Mesothelial cell of epicardium (in vitro differentiated cells): ENCODE data around the gene LMF1. TPM values are rescaled to one million over a fixed set of nuclear protein-coding genes. Genes with fewer than 3 reads are reported as not detected.
A peak's percentile ranks its signal among the peaks of the same experiment; 100 is the strongest.

Experiments
- DNase-seq, 2 experiments: peaks; one replicate each; pipeline ENCODE4 v3.0.0; 2021; ENCODE audit warnings: low spot score in 2 of 2; ENCODE audit not compliant: unreplicated experiment in 2 of 2
- H3K27ac Mint-ChIP-seq: 2 replicates; pipeline ENCODE4 v1.8.0; 2021; ENCODE audit warnings: mixed read lengths
- H3K27me3 Mint-ChIP-seq: 2 replicates; pipeline ENCODE4 v1.8.0; 2021; ENCODE audit warnings: low read depth, mixed read lengths
- H3K36me3 Mint-ChIP-seq: 2 replicates; pipeline ENCODE4 v1.8.0; 2021; ENCODE audit warnings: mixed read lengths
- H3K4me1 Mint-ChIP-seq: 2 replicates; pipeline ENCODE4 v1.8.0; 2021; ENCODE audit warnings: mixed read lengths
- H3K4me3 Mint-ChIP-seq: 2 replicates; pipeline ENCODE4 v1.8.0; 2021; ENCODE audit warnings: mild to moderate bottlenecking, moderate library complexity, mixed read lengths
- H3K9me3 Mint-ChIP-seq: 2 replicates; pipeline ENCODE4 v1.8.0; 2021; ENCODE audit warnings: mixed read lengths
- CTCF ChIP-seq: fragments of 200-600 bp; sonication (generic); IDR thresholded peaks from one replicate; pipeline ENCODE4 v1.5.0; 2021; ENCODE audit warnings: antibody characterized with exemption; ENCODE audit not compliant: unreplicated experiment
- total RNA-seq: library from RNA; stranded (reverse); gene quantifications from 3 replicates; pipeline ENCODE4 v1.2.1, GENCODE V29; 2021

The LMF1 gene
- total RNA-seq, 1 donor from 2014 or later, result 37.4 TPM

DNA sequence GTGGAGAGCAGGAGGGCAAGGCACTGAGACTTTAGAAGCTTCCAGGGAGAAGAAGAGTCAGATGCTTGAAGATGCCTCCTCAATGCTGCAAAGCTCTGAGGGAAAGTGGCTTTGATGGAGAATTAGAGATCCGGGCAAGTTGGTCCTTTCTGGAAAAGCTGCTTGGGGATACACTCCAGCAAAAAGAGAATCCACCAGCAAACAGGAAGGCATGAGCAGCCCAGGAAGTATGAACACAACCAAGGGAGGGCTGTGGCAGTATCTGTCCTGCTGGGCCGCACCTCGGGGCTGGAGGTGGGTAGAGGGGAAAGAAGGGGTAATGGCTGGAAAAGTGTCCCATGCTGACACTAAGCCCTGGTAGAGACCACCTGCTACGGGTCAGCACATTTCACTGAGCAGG, 5.3 kb downstream of the LMF1 start:
- no peaks in the 10 kb centered on the region for H3K27me3 Mint-ChIP-seq
- H3K4me1 Mint-ChIP-seq, result peaks cover 20% of the 10 kb centered on the region
- peaks cover 16% of the 10 kb centered on the region for H3K9me3 Mint-ChIP-seq
- H3K27ac Mint-ChIP-seq, result no peak overlapping the region
- no peak for DNase-seq
- peaks cover 44% of the 10 kb centered on the region for H3K36me3 Mint-ChIP-seq
- H3K4me3 Mint-ChIP-seq, result no peak overlapping the region
- no peak for TF ChIP-seq CTCF

GRCh38 chr16:965036-965395, 5.8 kb downstream of the LMF1 start:
- no peak overlapping the region for H3K4me3 Mint-ChIP-seq
- no peaks in the 10 kb centered on the region for H3K27me3 Mint-ChIP-seq
- peaks cover 44% of the 10 kb centered on the region for H3K36me3 Mint-ChIP-seq
- peaks cover 16% of the 10 kb centered on the region for H3K9me3 Mint-ChIP-seq
- peaks cover 20% of the 10 kb centered on the region for H3K4me1 Mint-ChIP-seq
- TF ChIP-seq CTCF, result no peak
- no peak for DNase-seq
- no peak overlapping the region for H3K27ac Mint-ChIP-seq

DNA sequence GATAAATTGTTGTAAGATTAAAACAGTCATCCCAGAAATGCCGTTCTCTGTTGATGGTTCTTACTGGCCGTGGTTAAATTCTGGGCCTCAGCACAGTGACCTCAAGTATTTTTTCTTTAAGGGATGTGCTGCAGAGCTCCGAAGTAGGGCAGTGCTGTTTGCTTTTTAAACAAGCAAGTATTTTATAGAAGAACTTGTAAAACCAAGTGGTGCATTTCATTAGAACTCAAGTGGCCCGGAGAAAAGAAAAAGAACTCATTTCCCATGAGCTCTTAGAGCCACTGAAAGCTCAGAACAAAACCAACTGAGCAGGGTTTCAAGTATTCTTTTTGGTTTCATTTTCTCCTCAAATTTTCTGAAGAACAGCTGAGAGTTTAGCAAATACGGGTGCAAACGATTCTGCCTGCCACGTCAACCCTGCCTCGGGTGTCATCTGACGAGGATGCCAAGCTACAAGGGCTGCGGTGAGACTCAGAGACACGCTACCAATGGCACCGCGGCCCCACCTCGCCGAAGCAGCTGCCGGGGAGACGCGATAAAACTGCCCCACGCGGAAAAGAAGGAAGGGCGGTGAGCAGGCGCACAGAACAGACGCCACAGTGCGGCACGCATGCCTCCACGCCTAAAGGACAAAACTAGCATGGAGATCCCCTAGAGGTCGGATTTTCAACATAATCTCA, 6.3 kb downstream of the LMF1 start:
- H3K4me1 Mint-ChIP-seq, result peaks cover 16% of the 10 kb centered on the region
- H3K27me3 Mint-ChIP-seq, result no peaks in the 10 kb centered on the region
- no peak for TF ChIP-seq CTCF
- no peak for DNase-seq
- H3K36me3 Mint-ChIP-seq, result peaks cover 44% of the 10 kb centered on the region
- peaks cover 16% of the 10 kb centered on the region for H3K9me3 Mint-ChIP-seq
- H3K4me3 Mint-ChIP-seq, result no peak overlapping the region
- no peak overlapping the region for H3K27ac Mint-ChIP-seq

GRCh38 chr16:963913-964312, 6.9 kb downstream of the LMF1 start:
- no peak for DNase-seq
- TF ChIP-seq CTCF, result no peak
- H3K9me3 Mint-ChIP-seq, result peaks cover 16% of the 10 kb centered on the region
- no peaks in the 10 kb centered on the region for H3K27me3 Mint-ChIP-seq
- peaks cover 48% of the 10 kb centered on the region for H3K36me3 Mint-ChIP-seq
- H3K4me3 Mint-ChIP-seq, result no peak overlapping the region
- H3K4me1 Mint-ChIP-seq, result peaks cover 13% of the 10 kb centered on the region
- peak overlapping the region; percentile 4 for H3K27ac Mint-ChIP-seq

- peaks cover 42% of the 10 kb centered on the region for H3K36me3 Mint-ChIP-seq
- TF ChIP-seq CTCF, result no peak
- no peak overlapping the region for H3K27ac Mint-ChIP-seq
- no peaks in the 10 kb centered on the region for H3K27me3 Mint-ChIP-seq
- DNase-seq, result no peak
- H3K4me3 Mint-ChIP-seq, result no peak overlapping the region
- H3K9me3 Mint-ChIP-seq, result peaks cover 16% of the 10 kb centered on the region
- H3K4me1 Mint-ChIP-seq, result peaks cover 7% of the 10 kb centered on the region
Observed at GRCh38 chr16:962901-963814, 7.6 kb downstream of the LMF1 start.
